H9 (cell line): ENCODE data around the gene GPBP1L1. TPM values are rescaled to one million over a fixed set of nuclear protein-coding genes. Genes with fewer than 3 reads are reported as not detected.

Source experiments
- DNase-seq: peaks from one replicate; pipeline ENCODE4 v3.0.0-alpha.2; 2017
- H2AFZ ChIP-seq: one replicate; pipeline ENCODE4 v1.6.1; 2013; ENCODE audit warnings: mild to moderate bottlenecking, low read length, control low read depth, moderate library complexity
- H2AK5ac ChIP-seq: 2 replicates; pipeline ENCODE4 v1.6.1; 2013; ENCODE audit warnings: low read length, control low read depth, mixed read lengths; ENCODE audit not compliant: insufficient read length
- H2BK120ac ChIP-seq: one replicate; pipeline ENCODE4 v1.6.1; 2013; ENCODE audit warnings: low read depth, mild to moderate bottlenecking, low read length, control low read depth, inconsistent platforms; ENCODE audit not compliant: poor library complexity, severe bottlenecking
- H2BK12ac ChIP-seq: 2 replicates; pipeline ENCODE4 v1.6.1; 2013; ENCODE audit warnings: low read length, control low read depth, mixed read lengths, low read depth; ENCODE audit not compliant: insufficient read length
- H2BK15ac ChIP-seq: 2 replicates; pipeline ENCODE4 v1.6.1; 2013; ENCODE audit warnings: low read depth, low read length, control low read depth
- H2BK20ac ChIP-seq: one replicate; pipeline ENCODE4 v1.6.1; 2013; ENCODE audit warnings: low read depth, mild to moderate bottlenecking, low read length, control low read depth, inconsistent platforms; ENCODE audit not compliant: poor library complexity, severe bottlenecking
- H2BK5ac ChIP-seq: 2 replicates; pipeline ENCODE4 v1.6.1; 2013; ENCODE audit warnings: low read length, control low read depth, mixed read lengths; ENCODE audit not compliant: insufficient read length
- H3K14ac ChIP-seq: 2 replicates; pipeline ENCODE4 v1.6.1; 2013; ENCODE audit warnings: low read length, control low read depth; ENCODE audit not compliant: insufficient read depth
- H3K18ac ChIP-seq: 2 replicates; pipeline ENCODE4 v1.6.1; 2013; ENCODE audit warnings: low read depth, mild to moderate bottlenecking, mixed read lengths, low read length, control low read depth; ENCODE audit not compliant: insufficient read length
- H3K23ac ChIP-seq: 2 replicates; pipeline ENCODE4 v1.6.1; 2013; ENCODE audit warnings: low read length, control low read depth, mixed read lengths, low read depth; ENCODE audit not compliant: insufficient read length
- H3K23me2 ChIP-seq: 2 replicates; pipeline ENCODE4 v1.6.1; 2013; ENCODE audit warnings: low read depth, mild to moderate bottlenecking, mixed read lengths, low read length, control low read depth; ENCODE audit not compliant: insufficient read length, poor library complexity, severe bottlenecking
- H3K27ac ChIP-seq: 2 replicates; pipeline ENCODE4 v1.5.1; 2013; ENCODE audit warnings: low read length, control low read depth, mixed read lengths, low read depth; ENCODE audit not compliant: insufficient read length
- H3K27me3 ChIP-seq: 2 replicates; pipeline ENCODE4 v1.6.1; 2013; ENCODE audit warnings: low read length, control low read depth, inconsistent platforms; ENCODE audit not compliant: insufficient read depth
- H3K4ac ChIP-seq: 2 replicates; pipeline ENCODE4 v1.6.1; 2013; ENCODE audit warnings: low read depth, mild to moderate bottlenecking, control low read depth, inconsistent platforms, low read length, moderate library complexity
- H3K4me1 ChIP-seq: 2 replicates; pipeline ENCODE4 v1.6.1; 2013; ENCODE audit warnings: low read length, control low read depth, inconsistent platforms; ENCODE audit not compliant: insufficient read depth
- H3K4me2 ChIP-seq: 2 replicates; pipeline ENCODE4 v1.6.1; 2013; ENCODE audit warnings: low read length, control low read depth, mixed read lengths; ENCODE audit not compliant: insufficient read length, insufficient read depth
- H3K56ac ChIP-seq: 2 replicates; pipeline ENCODE4 v1.6.1; 2013; ENCODE audit warnings: low read depth, mild to moderate bottlenecking, mixed read lengths, low read length, control low read depth; ENCODE audit not compliant: insufficient read length
- H3K79me1 ChIP-seq: 2 replicates; pipeline ENCODE4 v1.6.1; 2013; ENCODE audit warnings: low read depth, mild to moderate bottlenecking, moderate library complexity, low read length, control low read depth, inconsistent platforms; ENCODE audit not compliant: insufficient read depth, poor library complexity, severe bottlenecking
- H3K79me2 ChIP-seq: 2 replicates; pipeline ENCODE4 v1.6.1; 2013; ENCODE audit warnings: low read length, control low read depth, inconsistent platforms; ENCODE audit not compliant: insufficient read depth
- H3K9ac ChIP-seq: 2 replicates; pipeline ENCODE4 v1.6.1; 2013; ENCODE audit warnings: low read length, control low read depth, mixed read lengths; ENCODE audit not compliant: insufficient read length; ENCODE audit errors: extremely low read depth
- H3K9me3 ChIP-seq: one replicate; pipeline ENCODE4 v1.6.1; 2013; ENCODE audit warnings: low read depth, low read length, inconsistent platforms; ENCODE audit not compliant: control insufficient read depth
- H3T11ph ChIP-seq: one replicate; pipeline ENCODE4 v1.6.1; 2013; ENCODE audit warnings: mild to moderate bottlenecking, low read length, control low read depth, inconsistent platforms
- H4K20me1 ChIP-seq: one replicate; pipeline ENCODE4 v1.6.1; 2013; ENCODE audit not compliant: control insufficient read depth, insufficient read length, insufficient read depth
- H4K5ac ChIP-seq: 2 replicates; pipeline ENCODE4 v1.6.1; 2013; ENCODE audit warnings: low read depth, mild to moderate bottlenecking, mixed read lengths, low read length, control low read depth; ENCODE audit not compliant: insufficient read length
- H4K8ac ChIP-seq: replicated peaks from 2 replicates; pipeline ENCODE4 v1.6.1; 2013; ENCODE audit warnings: low read length, control low read depth, mixed read lengths, low read depth; ENCODE audit not compliant: insufficient read length
- H4K91ac ChIP-seq: 2 replicates; pipeline ENCODE4 v1.6.1; 2013; ENCODE audit warnings: low read depth, mild to moderate bottlenecking, moderate library complexity, mixed read lengths, low read length, control low read depth; ENCODE audit not compliant: insufficient read length
- H3K27ac Mint-ChIP-seq, 3 experiments: 2 replicates in 2 of 3; 3 replicates in 1 of 3; pipeline ENCODE4 v1.8.0; 2020 to 2021; ENCODE audit warnings: mixed read lengths in 3 of 3, mild to moderate bottlenecking in 1 of 3, moderate library complexity in 1 of 3
- H3K27me3 Mint-ChIP-seq: 2 replicates; pipeline ENCODE4 v1.8.0; 2021; ENCODE audit warnings: low read depth, mild to moderate bottlenecking, moderate library complexity, mixed read lengths
- H3K36me3 Mint-ChIP-seq, 3 experiments: 2 replicates in 2 of 3; 3 replicates in 1 of 3; pipeline ENCODE4 v1.8.0; 2020 to 2021; ENCODE audit warnings: low read depth in 3 of 3, mixed read lengths in 3 of 3; ENCODE audit not compliant: insufficient read depth in 1 of 3
- H3K4me1 Mint-ChIP-seq, 2 experiments: 2 replicates each; pipeline ENCODE4 v1.8.0; 2020; ENCODE audit warnings: mixed read lengths in 2 of 2
- H3K4me3 Mint-ChIP-seq, 2 experiments: 2 replicates in 1 of 2; 3 replicates in 1 of 2; pipeline ENCODE4 v1.8.0; 2020 to 2021; ENCODE audit warnings: mild to moderate bottlenecking in 2 of 2, mixed read lengths in 2 of 2, moderate library complexity in 1 of 2
- H3K9me3 Mint-ChIP-seq, 2 experiments: 2 replicates in 1 of 2; 3 replicates in 1 of 2; pipeline ENCODE4 v1.8.0; 2020; ENCODE audit warnings: mild to moderate bottlenecking in 2 of 2, mixed read lengths in 2 of 2, moderate library complexity in 1 of 2
- WGBS: extraction: QIAGEN DNeasy Blood & Tissue Kit; methylation state at CpG from one replicate; pipeline ENCODE4 v1.1.7; 2013; ENCODE audit warnings: missing lambda C conversion rate, low lambda C conversion rate, mixed read lengths; ENCODE audit not compliant: insufficient read length; ENCODE audit errors: extremely low coverage; 5-methylcytosine and 5-hydroxymethylcytosine counted together
- total RNA-seq: library from RNA; stranded (reverse); gene quantifications from 2 replicates; pipeline ENCODE4 v1.2.1, GENCODE V29; 2021
- TF ChIP-seq, protein P1 (sequence below): fragments of 200-600 bp; sonication (generic); conservative IDR thresholded peaks from 3 replicates; pipeline ENCODE4 v1.8.0; 2021; ENCODE audit warnings: antibody characterized with exemption, mild to moderate bottlenecking

Gene GPBP1L1
- total RNA-seq, 1 experiment from 2014 or later, result 115 TPM

DNA sequence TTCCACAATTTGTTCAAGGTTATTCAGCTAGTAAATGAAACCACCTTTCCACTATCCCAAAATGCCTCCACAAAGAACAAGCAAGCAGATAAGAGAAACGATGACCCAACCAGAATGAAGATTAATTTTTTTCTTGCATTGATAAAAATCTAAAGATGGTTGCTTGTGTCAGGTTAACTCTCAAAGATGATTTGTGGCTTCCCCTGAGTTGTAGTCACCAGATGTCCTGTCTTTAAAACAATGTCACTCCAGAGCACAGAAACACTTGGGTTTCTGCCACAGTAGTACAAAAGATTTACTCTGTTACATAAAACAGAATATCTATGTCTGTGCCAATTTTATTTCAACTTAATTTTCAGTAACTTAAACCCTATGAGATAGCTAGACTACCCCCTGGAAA is 51.1 kb downstream of the GPBP1L1 start:
- Histone ChIP-seq H2AFZ (no peak overlapping the region), H3K4ac (no peak overlapping the region), H3K4me2 (no peak overlapping the region), H4K5ac (no peak overlapping the region), H3K9ac (no peak overlapping the region), H4K8ac (no peak overlapping the region), H2BK15ac (no peak overlapping the region), H3K23ac (no peak overlapping the region), H3K9me3 (no peaks in the 10 kb centered on the region), H2BK12ac (no peak overlapping the region), H2BK20ac (no peak overlapping the region), H3K18ac (no peak overlapping the region), H3K4me1 (no peaks in the 10 kb centered on the region), H4K20me1 (no peaks in the 10 kb centered on the region), H3K79me1 (no peaks in the 10 kb centered on the region), H3T11ph (no peak overlapping the region), H2AK5ac (no peak overlapping the region), H3K56ac (no peak overlapping the region), H3K27ac (no peak overlapping the region), H3K79me2 (no peaks in the 10 kb centered on the region), H4K91ac (no peak overlapping the region), H2BK120ac (no peak overlapping the region), H2BK5ac (no peak overlapping the region), H3K27me3 (no peaks in the 10 kb centered on the region), H3K23me2 (no peaks in the 10 kb centered on the region), H3K14ac (no peak overlapping the region)
- H3K27me3 Mint-ChIP-seq, result no peaks in the 10 kb centered on the region
- no peaks in the 10 kb centered on the region for H3K4me1 Mint-ChIP-seq
- H3K9me3 Mint-ChIP-seq, result no peaks in the 10 kb centered on the region
- TF ChIP-seq, protein P1, sequence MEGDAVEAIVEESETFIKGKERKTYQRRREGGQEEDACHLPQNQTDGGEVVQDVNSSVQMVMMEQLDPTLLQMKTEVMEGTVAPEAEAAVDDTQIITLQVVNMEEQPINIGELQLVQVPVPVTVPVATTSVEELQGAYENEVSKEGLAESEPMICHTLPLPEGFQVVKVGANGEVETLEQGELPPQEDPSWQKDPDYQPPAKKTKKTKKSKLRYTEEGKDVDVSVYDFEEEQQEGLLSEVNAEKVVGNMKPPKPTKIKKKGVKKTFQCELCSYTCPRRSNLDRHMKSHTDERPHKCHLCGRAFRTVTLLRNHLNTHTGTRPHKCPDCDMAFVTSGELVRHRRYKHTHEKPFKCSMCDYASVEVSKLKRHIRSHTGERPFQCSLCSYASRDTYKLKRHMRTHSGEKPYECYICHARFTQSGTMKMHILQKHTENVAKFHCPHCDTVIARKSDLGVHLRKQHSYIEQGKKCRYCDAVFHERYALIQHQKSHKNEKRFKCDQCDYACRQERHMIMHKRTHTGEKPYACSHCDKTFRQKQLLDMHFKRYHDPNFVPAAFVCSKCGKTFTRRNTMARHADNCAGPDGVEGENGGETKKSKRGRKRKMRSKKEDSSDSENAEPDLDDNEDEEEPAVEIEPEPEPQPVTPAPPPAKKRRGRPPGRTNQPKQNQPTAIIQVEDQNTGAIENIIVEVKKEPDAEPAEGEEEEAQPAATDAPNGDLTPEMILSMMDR, result no peak
- H3K27ac Mint-ChIP-seq, result no peak overlapping the region
- WGBS, result no CpG with 5 or more reads among the region's 1 CpG
- no peak for DNase-seq
- no peak overlapping the region for H3K4me3 Mint-ChIP-seq
- H3K36me3 Mint-ChIP-seq, result peaks cover 21 to 46% (median 42%) of the 10 kb centered on the region in 3 experiments; a peak in 6 of 7 replicates
